Spleen (tissue), 7 donors: ENCODE results near the gene ZNF367.

Source experiments
- CTCF ChIP-seq, 11 experiments: fragments of 200-600 bp in 7 of 11; fragments of 450-650 bp in 4 of 11; sonication (generic) in 4 of 11; IDR thresholded peaks in 8 of 11; conservative IDR thresholded peaks in 3 of 11; 1 replicate in 7 of 11; 2 replicates in 4 of 11; pipeline versions ENCODE4 v1.4.0 to v1.8.0; 2016 to 2021; ENCODE audit warnings: antibody characterized with exemption in 11 of 11, inconsistent platforms in 4 of 11, mild to moderate bottlenecking in 1 of 11
- POLR2A ChIP-seq, 3 donors: fragments of 450-650 bp; IDR thresholded peaks; one replicate each; pipeline ENCODE4 v1.5.1; 2017; ENCODE audit warnings: antibody characterized with exemption in 3 of 3, mild to moderate bottlenecking in 1 of 3
- POLR2AphosphoS5 ChIP-seq, 3 donors: sonication (generic); formaldehyde crosslinking; IDR thresholded peaks; one replicate each; pipeline ENCODE4 v1.5.1; 2017; ENCODE audit warnings: antibody characterized with exemption in 3 of 3
- donor health status: DM: no; HTN: no; CAD: no; lungs with moderate emphysema.
- donor health status: DM: no; HTN: no; CAD: no.
- donor health status: DM: no; HTN: no; CAD: no.

- TF ChIP-seq POLR2A (IDR thresholded peaks at IDR 0.05) = no peak
- no peak for TF ChIP-seq POLR2AphosphoS5 (IDR thresholded peaks at IDR 0.05)
- TF ChIP-seq CTCF (IDR thresholded peaks at IDR 0.05 in 8 of 11, conservative IDR thresholded peaks at IDR 0.05 in 3 of 11) = no peak
Measured at GRCh38 chr9:96459268-96460007, 41.3 kb upstream of the ZNF367 start.
